Prostate gland (tissue), 2 donors: ENCODE data around the gene EFNB3. TPM values are rescaled to one million over a fixed set of nuclear protein-coding genes. Genes with fewer than 3 reads are reported as not detected.

Source experiments
- DNase-seq: peaks from one replicate; pipeline ENCODE4 v3.0.0-alpha.2; 2019; ENCODE audit warnings: low spot score
- H3K27ac ChIP-seq, 2 donors: fragments of 200-600 bp; sonication (generic); 2 replicates each; pipeline ENCODE4 v1.5.1; 2017 to 2019
- H3K27me3 ChIP-seq: fragments of 200-600 bp; sonication (generic); replicated peaks from 2 replicates; pipeline ENCODE4 v1.5.1; 2019; ENCODE audit not compliant: insufficient read depth
- H3K36me3 ChIP-seq, 2 donors: fragments of 200-600 bp; sonication (generic); 1 replicate in 1 of 2; 2 replicates in 1 of 2; pipeline versions ENCODE4 v1.5.1 to v1.8.1; 2017 to 2019
- H3K4me1 ChIP-seq: fragments of 200-600 bp; sonication (generic); replicated peaks from 2 replicates; pipeline ENCODE4 v1.5.1; 2019
- H3K4me3 ChIP-seq, 2 donors: fragments of 200-600 bp; sonication (generic); 2 replicates each; pipeline ENCODE4 v1.5.1; 2017 to 2019
- H3K9me3 ChIP-seq: fragments of 200-600 bp; sonication (generic); 2 replicates; pipeline ENCODE4 v1.5.1; 2017
- CTCF ChIP-seq, 4 experiments: fragments of 200-600 bp in 2 of 4; fragments of 450-650 bp in 2 of 4; sonication (generic) in 2 of 4; IDR thresholded peaks; 1 replicate in 3 of 4; 2 replicates in 1 of 4; pipeline ENCODE4 v1.5.1; 2016 to 2019; ENCODE audit warnings: antibody characterized with exemption in 4 of 4, mild to moderate bottlenecking in 2 of 4, moderate library complexity in 2 of 4
- POLR2A ChIP-seq: fragments of 450-650 bp; IDR thresholded peaks from one replicate; pipeline ENCODE4 v1.6.1; 2016; ENCODE audit warnings: antibody characterized with exemption, mild to moderate bottlenecking
- POLR2AphosphoS5 ChIP-seq: sonication (generic); formaldehyde crosslinking; IDR thresholded peaks from one replicate; pipeline ENCODE4 v1.6.1; 2017; ENCODE audit warnings: antibody characterized with exemption
- WGBS: methylation state at CpG from one replicate; pipeline ENCODE4 v1.1.5; 2018; 5-methylcytosine and 5-hydroxymethylcytosine counted together
- intact Hi-C: fragments of 100-400 bp; cut with DNase I; formaldehyde crosslinking; loops from one replicate; pipeline ENCODE4 v1.14.2; 2022
- total RNA-seq, 2 donors: library from RNA; depleted of rRNA; stranded (reverse); fragments of >200 nt; gene quantifications; one replicate each; pipeline ENCODE4 v1.1.0, GENCODE V29; 2016

Gene EFNB3
- total RNA-seq, 2 donors from 2014 or later: 3.0 to 5.5 TPM

- peaks cover 7% of the 10 kb centered on the region for H3K4me1 ChIP-seq
- H3K27me3 ChIP-seq: no peaks in the 10 kb centered on the region
- H3K27ac ChIP-seq: no peak overlapping the region
- intact Hi-C loops: no loop called here
- H3K4me3 ChIP-seq: no peak overlapping the region
- H3K9me3 ChIP-seq: no peaks in the 10 kb centered on the region
- DNase-seq: no peak
- TF ChIP-seq POLR2A (no peak), POLR2AphosphoS5 (no peak), CTCF (IDR thresholded peaks at IDR 0.05) (no peak)
- H3K36me3 ChIP-seq: no peaks in the 10 kb centered on the region
- WGBS: 80% methylated on average over 8 of the region's 11 CpGs
These were observed 4.0 kb downstream of the EFNB3 start for GRCh38 chr17:7709031-7709430.

GRCh38 chr17:7710301-7710700, 5.3 kb downstream of the EFNB3 start:
- intact Hi-C loops: no loop called here
- DNase-seq: no peak
- Histone ChIP-seq H3K27ac (no peak overlapping the region), H3K9me3 (no peaks in the 10 kb centered on the region), H3K36me3 (no peaks in the 10 kb centered on the region), H3K4me3 (no peak overlapping the region), H3K27me3 (no peaks in the 10 kb centered on the region), H3K4me1 (peaks cover 5% of the 10 kb centered on the region)
- TF ChIP-seq CTCF (IDR thresholded peaks at IDR 0.05): no peak
- TF ChIP-seq POLR2A: no peak
- no peak for TF ChIP-seq POLR2AphosphoS5
- WGBS: 78% methylated on average over 7 of the region's 7 CpGs

GRCh38 chr17:7711051-7711755, 6.2 kb downstream of the EFNB3 start:
- Histone ChIP-seq H3K9me3 (no peaks in the 10 kb centered on the region), H3K27me3 (no peaks in the 10 kb centered on the region), H3K4me3 (no peak overlapping the region), H3K36me3 (no peaks in the 10 kb centered on the region), H3K4me1 (no peaks in the 10 kb centered on the region), H3K27ac (no peak overlapping the region)
- intact Hi-C loops: no loop called here
- no peak for TF ChIP-seq POLR2A
- TF ChIP-seq CTCF (IDR thresholded peaks at IDR 0.05): no peak
- no peak for TF ChIP-seq POLR2AphosphoS5
- no peak for DNase-seq
- 88% methylated on average over 7 of the region's 7 CpGs for WGBS

- Histone ChIP-seq H3K4me1 (no peaks in the 10 kb centered on the region), H3K9me3 (no peaks in the 10 kb centered on the region), H3K27ac (no peak overlapping the region), H3K4me3 (no peak overlapping the region), H3K36me3 (no peaks in the 10 kb centered on the region), H3K27me3 (no peaks in the 10 kb centered on the region)
- no peak for DNase-seq
- no peak for TF ChIP-seq POLR2A
- TF ChIP-seq CTCF (IDR thresholded peaks at IDR 0.05): no peak
- TF ChIP-seq POLR2AphosphoS5: no peak
- intact Hi-C loops: no loop called here
- WGBS: 16% methylated on average over 19 of the region's 19 CpGs
These were observed 7.2 kb downstream of the EFNB3 start for GRCh38 chr17:7712111-7712771.

GRCh38 chr17:7713782-7714181, 8.8 kb downstream of the EFNB3 start:
- no peak overlapping the region for H3K27ac ChIP-seq
- no peak overlapping the region for H3K4me3 ChIP-seq
- intact Hi-C loops: no loop called here
- WGBS: 34% methylated on average over 9 of the region's 9 CpGs
- DNase-seq: no peak
- H3K4me1 ChIP-seq: no peaks in the 10 kb centered on the region
- H3K27me3 ChIP-seq: no peaks in the 10 kb centered on the region
- no peaks in the 10 kb centered on the region for H3K36me3 ChIP-seq
- TF ChIP-seq POLR2AphosphoS5: no peak
- TF ChIP-seq CTCF (IDR thresholded peaks at IDR 0.05): no peak
- no peak for TF ChIP-seq POLR2A
- no peaks in the 10 kb centered on the region for H3K9me3 ChIP-seq
